Activated T-cell treated with anti-CD3 and anti-CD28 coated beads, Interleukin-2, amount 50 U/mL, for 48 hours (primary cell): ENCODE data around the gene LDLRAD4.

Experiments used
- DNase-seq, 2 experiments: peaks; one replicate each; pipeline ENCODE4 v3.0.0-alpha.2; 2020

Gene LDLRAD4

DNA sequence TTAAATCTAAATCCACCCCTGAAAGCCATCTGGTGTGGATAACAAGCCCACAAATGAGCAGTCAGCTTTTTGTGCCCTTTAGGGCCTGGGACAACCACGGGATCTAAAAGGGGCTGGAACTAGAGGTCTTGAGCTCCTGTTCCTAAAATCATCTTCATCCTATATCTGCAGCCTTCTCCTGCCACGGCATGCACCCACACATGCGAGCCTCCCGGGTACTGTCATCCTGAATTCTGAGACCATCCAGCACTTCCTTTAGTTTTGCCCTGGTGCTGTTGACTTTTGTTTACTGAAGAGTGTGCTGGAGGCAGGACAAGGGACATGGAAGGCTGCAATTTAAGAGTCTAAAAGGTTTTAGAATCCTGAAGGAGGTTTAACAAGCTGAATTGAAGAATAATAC, 324.6 kb downstream of the LDLRAD4 start:
- DNase-seq, result peak in 1 of 2 experiments; percentile 4

DNA sequence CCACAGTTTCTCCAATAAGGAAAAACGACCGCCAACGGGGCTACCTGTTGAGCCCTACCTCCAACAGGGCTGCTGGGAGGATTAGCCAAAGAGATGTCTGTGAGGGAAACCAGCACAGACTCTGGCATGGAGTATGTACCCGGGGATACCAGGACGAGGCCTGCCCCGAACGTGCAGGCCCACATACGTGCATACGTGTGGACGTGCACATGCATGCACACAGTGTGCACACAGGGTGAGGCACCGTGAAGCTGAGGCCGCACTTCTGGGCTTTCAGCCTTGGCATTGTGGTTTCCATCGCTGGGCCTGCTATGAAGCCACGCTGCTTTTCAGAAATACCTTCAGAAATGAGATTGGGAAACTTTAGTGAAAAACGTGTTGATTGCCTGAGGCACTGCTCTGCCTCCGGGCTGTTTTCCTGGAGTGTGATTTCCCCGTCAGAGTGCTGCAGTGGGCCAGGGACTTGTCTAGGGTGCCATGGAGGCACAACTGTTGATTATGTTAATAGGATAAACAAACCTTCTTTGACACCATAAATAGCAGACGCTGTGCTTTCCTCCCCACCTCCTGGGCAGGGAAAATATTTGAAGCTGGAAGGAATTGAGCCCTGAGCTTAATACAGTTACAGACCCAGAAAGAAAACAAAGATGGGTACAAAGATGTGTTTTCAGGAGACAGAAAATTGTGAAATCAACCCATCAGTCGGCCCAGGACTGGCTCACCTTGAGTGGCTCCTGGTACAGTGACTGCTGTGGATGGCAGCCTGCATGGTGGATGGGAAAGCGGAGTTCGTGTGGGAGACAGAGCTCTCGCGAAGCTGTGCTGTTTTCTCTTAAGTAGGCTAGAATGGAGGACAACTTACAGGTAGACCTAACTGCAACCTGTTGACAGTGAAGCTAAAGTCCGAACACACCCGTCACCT, 325.5 kb downstream of the LDLRAD4 start:
- DNase-seq, result peak; percentile 9 to 11

GRCh38 chr18:13544953-13545352, 326.4 kb downstream of the LDLRAD4 start:
- no peak for DNase-seq

DNA sequence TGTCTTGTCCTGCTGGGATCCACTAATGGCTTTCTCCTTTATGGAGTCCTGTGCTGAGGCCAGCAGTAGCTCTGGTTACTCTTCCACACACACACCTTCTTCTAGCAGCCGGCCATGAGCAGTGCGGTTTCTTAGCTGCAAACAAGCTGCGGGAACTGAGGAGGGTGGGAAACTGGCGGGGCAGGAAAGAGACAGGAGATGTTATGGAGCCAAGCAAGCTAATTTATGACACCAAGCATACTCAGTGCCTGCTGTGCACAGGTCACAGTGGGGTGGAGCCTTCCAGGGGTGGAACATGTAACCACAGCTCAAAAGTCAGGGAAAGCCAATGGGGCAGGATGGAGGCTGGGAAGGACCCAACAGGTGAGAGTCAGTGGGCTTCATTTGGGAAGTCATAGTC, 327.0 kb downstream of the LDLRAD4 start:
- DNase-seq, result peak; percentile 10 to 12

- DNase-seq, result peak in 1 of 2 experiments; percentile 4
Observed at GRCh38 chr18:13545955-13546354, 327.4 kb downstream of the LDLRAD4 start.

GRCh38 chr18:13546638-13547037, 328.1 kb downstream of the LDLRAD4 start:
- DNase-seq, result peak; percentile 7 to 9

- peak in 1 of 2 experiments; percentile 15 for DNase-seq
Observed at GRCh38 chr18:13547347-13547746, 328.8 kb downstream of the LDLRAD4 start.

DNA sequence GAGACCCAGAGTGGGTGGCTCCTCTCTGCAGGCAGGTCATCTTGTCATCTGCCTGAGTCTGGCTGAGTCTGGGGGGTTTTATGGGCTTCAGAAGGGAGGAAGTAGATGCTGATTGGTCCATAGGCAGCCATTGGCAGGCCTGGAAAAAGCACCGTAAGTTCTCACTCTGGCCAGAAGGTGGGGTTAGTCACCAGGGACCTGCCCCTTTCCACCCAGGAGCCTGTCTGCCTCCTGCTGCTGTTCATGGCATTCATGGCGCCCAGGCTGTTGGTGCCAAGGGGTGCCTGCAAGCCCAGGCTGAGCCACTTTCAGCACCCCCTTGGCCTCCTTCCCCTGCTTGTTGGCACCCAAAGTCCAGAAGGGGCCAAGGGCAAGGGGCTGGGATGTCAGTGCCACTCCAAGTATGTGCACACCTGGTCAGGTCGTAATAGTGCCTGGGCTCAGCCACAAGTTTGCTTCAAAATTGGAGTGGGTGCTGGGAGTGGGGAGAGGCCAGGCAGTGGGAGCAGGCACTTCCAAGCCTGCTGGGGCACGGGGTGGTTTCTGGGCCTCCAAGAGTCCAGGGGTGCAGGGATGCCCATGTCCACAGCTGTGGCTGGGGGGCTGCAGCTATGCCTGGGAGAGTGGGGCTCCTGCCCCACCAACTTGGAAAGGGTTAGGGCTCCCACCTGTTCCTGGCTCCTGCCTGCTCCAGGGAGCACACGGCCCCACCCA, 329.7 kb downstream of the LDLRAD4 start:
- peak; percentile 16 to 22 for DNase-seq

GRCh38 chr18:13548966-13549879, 330.7 kb downstream of the LDLRAD4 start:
- DNase-seq, result peak in 1 of 2 experiments; percentile 7

- peak in 1 of 2 experiments; percentile 7 for DNase-seq
Observed at GRCh38 chr18:13549880-13550232, 331.3 kb downstream of the LDLRAD4 start.

GRCh38 chr18:13550418-13551304, 332.1 kb downstream of the LDLRAD4 start:
- peak; percentile 7 to 13 for DNase-seq

- peak; percentile 11 to 13 for DNase-seq
Observed at GRCh38 chr18:13551305-13551603, 332.7 kb downstream of the LDLRAD4 start.

DNA sequence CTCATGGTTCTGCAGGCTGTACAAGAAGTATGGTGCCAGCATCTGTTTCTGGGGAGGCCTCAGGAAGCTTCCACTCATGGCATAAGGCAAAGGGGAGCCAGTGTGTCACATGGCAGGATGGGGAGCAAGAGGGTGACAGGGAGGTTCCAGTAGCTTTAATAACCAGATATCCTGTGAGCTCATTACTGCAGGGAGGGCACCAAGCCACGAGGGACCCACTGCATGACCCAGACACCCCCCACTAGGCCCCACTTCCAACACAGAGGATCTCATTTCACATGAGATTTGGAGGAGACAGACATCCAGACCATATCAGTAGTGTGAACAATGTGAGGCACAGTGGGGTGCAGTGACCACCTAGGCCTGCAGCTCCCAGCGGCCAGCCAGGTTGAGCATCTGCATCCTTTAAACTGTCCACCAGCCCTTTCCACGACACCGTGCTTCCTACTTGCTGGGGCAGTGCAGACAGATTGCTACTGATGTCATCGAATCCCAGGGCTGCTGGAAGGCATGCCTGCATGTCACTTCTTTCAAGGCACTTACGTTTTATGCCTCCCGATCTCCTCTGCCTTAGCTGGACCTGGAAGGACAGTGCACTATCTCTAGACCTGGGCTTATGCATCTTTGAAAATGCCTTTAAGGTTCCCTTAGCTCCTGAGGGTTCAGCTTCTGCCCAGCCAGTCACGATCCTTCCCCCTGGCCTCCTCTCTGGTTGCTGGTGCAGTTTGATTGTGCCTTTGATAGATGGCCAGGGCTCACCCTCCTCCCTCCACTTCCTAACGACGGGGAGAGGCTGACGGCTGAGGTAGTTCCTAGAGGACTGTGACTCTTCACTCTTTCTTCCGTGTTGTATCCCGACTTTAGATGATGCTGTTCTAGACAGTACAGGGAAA, 333.5 kb downstream of the LDLRAD4 start:
- DNase-seq, result peak; percentile 11 to 13

DNA sequence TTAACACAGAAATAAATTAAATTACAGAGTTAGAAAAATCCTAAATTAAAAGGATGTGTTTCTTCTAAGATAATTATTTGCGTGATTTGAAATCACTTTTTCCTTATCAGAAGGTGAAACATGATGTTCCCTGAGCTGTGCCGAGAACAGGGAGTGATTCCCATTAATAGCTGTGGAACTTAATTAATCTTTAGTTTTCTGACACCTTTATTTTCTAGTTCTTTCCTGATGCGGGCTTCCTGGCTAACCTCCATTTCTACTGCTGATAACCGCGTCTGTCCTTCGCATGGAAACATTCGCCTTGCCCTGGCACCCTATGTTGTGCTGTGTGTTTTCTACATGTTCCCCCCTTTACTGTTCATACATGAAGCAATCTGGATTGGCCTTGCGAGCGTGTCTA, 334.9 kb downstream of the LDLRAD4 start:
- DNase-seq, result peak; percentile 8 to 11

GRCh38 chr18:13555192-13555591, 336.6 kb downstream of the LDLRAD4 start:
- no peak for DNase-seq

GRCh38 chr18:13555865-13556264, 337.3 kb downstream of the LDLRAD4 start:
- no peak for DNase-seq

DNA sequence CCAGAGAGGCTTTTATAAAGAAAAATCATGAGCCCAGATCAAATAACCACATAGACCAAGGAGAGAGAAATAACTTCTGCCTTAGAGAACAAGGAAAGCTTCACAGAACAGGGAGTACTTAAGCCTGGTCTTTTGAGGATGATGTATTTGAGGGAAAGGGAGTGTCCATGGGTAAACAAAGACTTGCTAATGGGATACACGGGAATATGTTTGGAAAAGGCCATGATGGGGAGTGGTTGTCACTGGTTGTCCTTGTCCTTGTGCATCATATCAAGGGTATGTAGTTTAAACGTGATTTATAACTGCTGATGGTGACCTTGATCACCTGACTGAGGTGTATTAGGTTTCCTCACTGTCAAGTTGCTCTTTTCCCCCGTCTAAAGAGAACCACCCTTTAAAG, 337.9 kb downstream of the LDLRAD4 start:
- no peak for DNase-seq

DNA sequence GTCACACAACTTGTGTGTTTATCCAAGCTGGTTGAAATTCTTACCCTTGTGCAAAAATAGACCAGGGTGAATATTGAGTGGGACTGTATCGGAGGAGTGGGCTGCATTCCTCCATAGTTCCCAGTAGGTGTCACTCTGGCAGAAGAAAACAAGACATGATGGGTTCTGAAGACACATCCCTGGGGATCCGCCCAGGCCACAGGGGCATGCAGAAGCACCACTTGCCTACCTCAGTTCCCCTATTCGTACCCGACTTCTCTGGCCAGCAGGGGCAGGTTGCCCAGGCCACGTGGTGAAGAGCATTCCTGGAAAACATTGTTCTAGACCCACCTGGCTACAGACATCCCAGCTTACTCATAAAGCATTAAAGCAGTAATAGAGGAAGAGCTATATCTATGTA, 339.6 kb downstream of the LDLRAD4 start:
- peak; percentile 62 for DNase-seq

GRCh38 chr18:13558790-13559189, 340.2 kb downstream of the LDLRAD4 start:
- DNase-seq, result peak; percentile 13 to 17

DNA sequence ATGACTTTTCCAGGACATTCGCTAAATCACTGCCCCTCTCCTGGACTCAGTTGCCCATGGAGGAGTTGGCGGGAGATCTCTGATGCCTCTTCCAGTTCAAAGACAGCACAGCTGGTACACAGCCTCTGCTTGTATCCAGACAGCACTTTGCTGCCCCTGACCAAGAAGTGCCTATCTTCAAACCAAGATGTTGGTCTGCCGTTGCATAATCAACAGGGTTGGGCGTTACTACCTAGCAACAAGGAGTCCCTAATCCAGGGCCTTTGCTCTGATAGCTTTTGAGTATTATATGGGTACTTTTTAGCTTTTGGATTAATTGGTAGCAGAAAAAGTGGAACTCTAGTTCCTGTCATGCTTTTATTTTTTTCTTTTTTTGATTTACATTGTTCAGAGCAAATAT, 341.2 kb downstream of the LDLRAD4 start:
- DNase-seq, result no peak

DNA sequence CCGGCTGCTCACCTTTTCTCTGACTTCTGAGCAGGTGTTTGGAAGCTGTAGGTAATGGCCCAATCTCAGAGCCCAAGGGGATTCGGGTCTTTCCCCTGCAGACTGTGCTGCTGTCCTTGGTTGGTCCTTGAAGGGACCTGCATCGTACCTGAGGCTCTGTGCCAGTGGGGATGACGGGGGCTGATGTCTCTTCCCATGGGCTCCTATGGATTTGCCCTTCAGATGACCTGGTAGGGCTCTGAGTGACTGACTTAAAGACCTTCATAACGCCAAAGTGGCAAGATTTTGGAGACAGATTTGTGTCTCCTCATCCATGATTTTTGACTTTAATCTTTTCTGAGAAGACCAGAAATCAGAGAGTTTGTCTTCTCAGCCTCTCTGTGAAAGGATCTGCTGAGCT, 341.7 kb downstream of the LDLRAD4 start:
- no peak for DNase-seq
